GM18507 (cell line): Measurements from ENCODE around the gene CALY.
A peak's percentile ranks its signal among the peaks of the same experiment; 100 is the strongest.
"Not testable (repeated sequence)": the region's sequence is repeated elsewhere in the genome, so short reads cannot be mapped to it uniquely, and the experiment has no call there.

ENCODE experiments used
- DNase-seq: peaks from one replicate; pipeline ENCODE4 v3.0.0; 2011; ENCODE audit warnings: low read depth; ENCODE audit not compliant: insufficient read length; ENCODE audit errors: extremely low spot score
- FAIRE-seq: peaks from 2 replicates; lab custom pipeline; 2011; peaks lifted over from hg19 to GRCh38; lab: Jason Lieb, UNC

CALY gene

DNA sequence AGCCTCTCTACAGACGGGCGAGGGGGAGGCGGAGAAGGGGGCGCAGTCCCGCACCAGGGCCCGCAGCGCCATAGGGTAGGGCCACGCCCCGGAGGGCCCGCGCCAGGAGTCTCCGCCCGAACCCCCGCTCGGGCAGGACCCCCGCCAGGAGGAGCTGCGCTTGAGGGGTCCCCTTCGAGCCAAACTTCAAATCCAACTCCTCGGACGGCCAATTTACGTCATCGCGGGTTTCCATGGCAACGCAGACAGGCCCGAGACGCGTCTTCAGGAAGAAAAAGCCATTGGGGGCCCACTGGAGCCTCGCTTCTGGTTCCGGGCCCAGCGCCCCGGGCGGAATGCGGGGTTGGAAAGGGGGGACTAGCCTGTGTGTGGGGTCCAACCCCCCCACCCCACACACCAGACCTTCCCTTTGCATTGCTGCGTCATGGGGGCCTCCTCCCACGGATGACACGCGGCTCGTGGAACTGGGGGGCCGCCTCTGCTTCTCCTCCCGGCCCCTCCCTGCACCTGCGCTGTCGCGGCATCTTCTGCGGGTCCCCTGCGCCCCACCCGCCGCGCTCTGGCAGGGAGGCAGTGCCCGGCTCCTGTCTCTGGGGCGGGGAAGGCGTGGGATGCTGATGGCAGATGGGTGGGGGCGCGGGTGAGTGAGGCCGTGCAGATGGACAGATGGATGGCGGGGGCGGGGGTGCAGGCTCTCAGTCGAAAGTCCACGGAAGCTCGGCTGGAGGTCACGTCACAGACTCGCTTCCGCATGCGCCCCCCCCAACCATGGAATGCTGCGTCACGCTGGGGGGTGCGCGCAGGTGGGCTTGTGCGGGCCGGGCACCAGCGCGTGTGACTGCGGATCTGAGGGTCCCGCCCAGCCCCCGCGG is 1.2 kb downstream of the CALY start:
- no peak for FAIRE-seq
- DNase-seq: no peak

DNA sequence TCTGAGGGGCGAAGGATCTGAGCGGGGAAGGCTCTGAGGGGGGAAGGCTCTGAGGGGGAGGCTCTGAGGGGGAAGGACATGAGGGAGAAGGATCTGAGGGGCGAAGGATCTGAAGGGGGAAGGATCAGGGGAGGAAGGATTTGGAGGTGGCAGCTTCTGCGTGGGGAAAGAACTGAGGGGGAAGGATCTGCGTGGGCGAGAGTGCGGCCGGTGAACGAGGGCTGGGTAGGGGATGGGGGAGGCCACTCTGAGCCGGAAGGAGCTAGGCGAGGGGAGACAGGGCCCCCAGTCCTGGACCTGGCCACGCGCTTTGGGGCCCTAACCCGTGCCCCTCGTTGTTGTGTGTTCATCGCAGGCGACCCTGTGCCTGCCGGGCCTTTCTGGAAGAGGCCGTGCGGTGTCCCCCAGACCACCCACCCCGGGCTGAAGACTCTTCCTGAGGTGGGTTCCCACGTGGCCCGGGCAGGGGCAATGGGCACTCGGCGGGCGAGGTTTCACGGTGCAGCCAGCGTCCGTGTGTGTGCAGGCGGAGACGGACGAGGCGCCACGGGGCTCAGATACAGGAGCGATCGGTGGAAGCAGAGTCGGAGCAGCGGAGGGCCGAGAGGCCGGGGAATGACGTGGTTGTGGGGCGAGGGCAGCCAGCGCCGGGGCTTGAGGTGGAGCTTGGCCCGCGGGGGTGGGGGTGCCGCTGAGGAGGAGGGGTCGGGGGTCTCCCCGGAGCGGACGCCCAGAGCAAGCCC is 2.0 kb downstream of the CALY start:
- FAIRE-seq (no peak), DNase-seq (no peak)

DNA sequence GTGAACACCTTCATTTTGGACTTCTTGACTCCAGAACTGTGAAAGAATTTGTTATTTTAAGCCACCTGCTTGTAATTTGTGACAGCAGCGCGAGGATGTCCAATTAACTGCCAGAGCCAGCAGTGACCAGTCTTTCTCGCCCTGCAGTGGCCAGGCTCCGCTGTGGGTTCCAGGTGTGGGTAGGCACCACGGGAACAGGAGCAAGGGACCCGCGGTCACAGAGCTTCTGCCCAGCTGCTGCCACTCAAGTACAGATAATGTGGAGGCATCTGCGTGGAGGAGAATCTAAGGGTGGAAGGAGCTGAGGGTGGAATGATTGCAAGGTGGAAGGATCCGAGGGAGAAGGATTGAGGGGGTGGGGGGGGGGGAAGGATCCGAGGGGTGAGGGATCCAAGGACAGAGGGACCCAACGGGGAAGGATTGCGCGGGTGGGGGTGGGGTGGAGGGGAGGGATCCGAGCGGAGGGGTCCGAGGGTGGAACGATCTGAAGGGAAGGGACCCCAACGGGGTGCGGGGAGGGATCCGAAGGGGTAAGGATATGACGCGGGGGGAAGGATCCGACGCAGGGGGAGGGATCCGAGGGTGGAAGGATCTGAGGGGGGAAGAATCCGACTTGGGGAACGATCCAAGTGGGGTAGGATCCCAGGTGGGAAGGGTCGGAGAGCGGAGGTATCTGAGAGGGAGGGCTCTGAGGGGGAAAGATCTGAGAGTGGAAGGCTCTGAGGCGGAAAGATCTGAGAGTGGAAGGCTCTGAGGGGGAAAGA is 3.6 kb downstream of the CALY start:
- FAIRE-seq: no peak
- DNase-seq: no peak

DNA sequence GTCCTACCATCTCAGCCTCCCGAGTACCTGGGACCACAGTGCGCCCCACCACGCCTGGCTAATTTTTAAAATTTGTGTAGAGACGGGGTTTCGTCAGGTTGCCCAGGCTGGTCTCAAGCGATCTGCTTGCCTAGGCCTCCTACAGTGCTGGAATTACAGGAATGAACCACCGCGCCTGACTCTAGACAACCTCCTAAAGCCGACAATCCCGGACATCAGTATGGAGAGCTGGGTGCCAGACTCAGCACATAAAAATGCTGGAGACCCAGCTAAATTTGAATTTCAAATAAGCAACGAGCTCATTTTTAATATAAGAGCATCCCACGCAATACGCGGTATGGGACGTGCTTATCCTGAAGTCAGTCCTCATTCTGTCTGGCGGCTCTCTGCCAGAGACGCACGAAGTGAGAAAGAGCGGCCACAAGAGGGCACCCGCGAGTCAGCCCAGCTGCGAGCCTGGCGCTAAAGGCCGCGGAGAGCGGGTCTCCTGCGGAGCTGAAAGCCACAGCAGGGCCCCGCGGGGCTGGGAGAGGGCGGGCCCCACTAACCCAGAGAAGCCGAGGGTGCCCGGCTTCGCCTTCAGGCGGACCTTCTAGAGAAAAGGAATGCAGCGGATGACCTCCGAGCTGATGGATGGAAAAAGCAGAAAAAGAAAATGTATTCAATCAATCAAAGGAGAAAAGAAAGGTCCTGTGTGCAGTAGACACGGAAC is 7.0 kb downstream of the CALY start:
- peak; percentile 82 for FAIRE-seq
- DNase-seq: peak; percentile 83

DNA sequence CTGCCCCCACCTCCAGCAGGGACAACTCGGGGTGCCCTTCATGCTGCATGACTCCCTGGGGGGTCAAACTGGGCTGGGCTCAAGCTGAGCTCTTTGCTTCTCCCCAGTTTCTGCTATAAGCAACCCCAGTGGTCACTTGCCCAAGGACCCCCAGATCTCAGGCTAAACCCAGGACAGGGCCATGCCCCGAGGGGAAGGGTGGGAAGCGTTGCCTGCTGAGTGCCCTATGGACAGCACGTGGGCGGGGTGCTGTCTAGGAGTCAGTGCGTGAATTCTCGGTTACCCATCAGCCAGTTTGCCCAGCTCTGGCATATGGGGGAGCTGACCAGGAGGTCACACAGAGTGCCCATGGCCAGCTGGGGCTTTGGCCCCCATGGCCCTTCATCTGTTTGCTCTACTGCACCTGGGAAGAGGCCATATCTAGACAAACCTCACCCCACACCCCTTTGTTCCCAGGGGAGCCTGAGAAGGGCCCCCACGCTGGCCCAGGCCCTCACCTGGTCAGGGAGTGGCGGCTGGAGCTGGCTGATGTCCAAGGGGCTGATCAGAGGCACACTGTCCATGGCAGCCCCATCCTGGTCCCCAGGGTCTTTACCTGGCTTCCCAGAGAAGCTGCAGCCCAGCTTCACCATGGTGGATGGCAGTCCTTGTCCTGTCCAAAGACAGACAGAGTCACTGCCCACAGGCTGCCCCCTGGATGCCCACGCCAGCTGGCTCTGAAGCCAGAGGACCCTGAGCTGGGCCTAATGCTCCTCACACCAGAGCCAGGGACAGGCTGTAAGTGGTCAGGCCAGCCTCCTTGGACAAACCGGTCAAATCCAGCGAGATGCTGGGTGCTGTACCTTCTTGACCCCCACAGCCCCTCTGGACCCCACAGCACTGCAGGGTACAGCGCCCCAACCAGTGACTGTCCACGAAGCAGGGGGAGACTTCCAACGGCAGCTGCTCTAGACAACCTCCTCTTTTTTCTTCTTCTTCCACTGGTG is 8.0 kb downstream of the CALY start:
- DNase-seq: no peak
- FAIRE-seq: no peak

DNA sequence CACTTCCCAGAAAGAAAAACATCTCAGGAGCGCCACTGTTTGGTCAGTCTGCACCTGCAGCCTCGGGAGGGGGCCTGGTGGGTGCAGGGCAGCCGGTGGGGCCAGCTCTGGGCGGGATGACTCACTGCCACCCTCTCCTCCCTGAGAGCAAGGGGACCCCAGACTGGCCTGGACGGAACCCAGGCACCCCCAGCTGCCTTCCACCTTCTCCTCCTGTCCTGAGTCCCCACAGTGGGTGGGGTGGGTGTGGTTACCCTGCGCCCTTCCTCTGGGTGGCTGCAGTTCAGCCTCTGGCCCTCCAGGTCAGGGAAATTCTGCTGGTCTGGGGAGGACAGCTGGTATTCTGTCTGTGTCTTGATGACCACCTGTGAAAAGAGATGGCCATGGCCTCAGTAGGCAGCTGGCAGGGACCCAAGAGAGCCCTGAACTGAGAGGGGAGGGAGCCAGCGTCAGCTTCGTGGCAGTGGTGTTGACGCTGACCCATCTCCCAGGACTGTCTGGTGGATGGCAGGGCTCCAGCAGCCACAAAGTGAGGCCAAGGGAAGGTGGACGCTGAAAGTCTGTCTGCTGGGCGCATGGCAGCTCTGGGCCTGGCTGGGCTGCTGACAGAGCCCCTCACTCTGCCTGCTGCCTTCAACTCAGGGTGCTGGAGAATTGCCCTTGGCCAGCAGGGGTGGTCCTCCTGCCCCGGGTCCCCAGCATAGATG is 8.9 kb downstream of the CALY start:
- FAIRE-seq (no peak), DNase-seq (no peak)

DNA sequence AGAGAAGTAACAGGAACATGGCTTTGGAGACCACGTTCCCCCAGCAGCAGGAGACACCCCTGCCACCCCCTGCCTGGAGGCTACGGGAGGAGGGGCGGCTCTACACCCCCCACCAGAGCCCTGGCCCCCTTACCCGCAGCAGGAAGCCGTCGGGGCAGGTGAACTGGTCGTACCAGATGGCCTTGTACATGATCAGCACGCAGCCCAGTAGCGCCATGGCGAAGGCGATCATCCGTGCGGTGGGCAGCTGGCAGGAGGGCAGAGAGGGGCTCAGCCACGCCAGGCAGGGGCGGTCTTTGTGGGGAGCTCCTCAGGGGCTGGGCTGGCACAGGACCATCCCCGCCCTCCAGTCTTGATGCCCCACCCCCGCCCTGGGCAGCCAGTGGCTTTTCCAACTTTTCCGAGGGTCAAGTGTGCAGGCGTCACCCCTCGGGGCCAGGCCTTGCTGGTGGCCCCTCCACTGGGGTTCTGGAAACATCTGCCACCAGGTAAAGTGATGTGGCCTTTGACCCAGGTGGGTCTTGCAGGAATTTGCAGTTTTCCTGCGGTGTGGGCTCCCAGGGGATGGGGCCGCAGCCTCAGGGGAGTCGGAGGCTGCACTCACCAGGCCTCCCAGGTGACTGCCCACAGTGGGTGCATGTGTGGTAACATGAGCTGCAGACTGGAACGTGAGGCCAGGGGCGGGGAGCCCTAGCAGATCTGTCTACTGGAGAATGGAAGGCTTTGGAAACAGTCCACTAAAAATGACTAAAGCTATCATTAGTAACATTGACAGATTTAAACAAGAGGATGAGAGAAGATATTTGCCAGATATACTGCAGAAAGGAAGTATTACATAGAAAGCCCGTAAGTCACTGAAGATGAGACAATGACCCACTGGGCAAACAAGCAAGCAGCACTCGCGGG is 9.7 kb downstream of the CALY start:
- DNase-seq: no peak
- FAIRE-seq: no peak

DNA sequence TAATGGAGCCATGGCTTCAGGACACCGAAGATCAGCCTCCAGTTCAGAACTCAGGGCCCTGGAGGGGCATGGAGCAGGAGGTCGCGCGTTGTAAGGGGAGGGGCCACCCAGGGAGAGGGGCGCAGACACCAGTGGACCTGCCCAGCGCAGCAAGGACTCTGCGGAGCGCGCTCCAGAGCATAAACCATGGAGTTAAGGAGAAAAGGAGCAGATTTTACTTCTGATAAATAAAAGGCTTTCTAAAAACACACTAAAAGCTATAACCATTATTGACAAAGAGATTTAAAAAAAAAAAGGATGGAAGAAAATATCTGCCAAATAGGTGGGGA is 10.5 kb downstream of the CALY start:
- FAIRE-seq (no peak), DNase-seq (no peak)

DNA sequence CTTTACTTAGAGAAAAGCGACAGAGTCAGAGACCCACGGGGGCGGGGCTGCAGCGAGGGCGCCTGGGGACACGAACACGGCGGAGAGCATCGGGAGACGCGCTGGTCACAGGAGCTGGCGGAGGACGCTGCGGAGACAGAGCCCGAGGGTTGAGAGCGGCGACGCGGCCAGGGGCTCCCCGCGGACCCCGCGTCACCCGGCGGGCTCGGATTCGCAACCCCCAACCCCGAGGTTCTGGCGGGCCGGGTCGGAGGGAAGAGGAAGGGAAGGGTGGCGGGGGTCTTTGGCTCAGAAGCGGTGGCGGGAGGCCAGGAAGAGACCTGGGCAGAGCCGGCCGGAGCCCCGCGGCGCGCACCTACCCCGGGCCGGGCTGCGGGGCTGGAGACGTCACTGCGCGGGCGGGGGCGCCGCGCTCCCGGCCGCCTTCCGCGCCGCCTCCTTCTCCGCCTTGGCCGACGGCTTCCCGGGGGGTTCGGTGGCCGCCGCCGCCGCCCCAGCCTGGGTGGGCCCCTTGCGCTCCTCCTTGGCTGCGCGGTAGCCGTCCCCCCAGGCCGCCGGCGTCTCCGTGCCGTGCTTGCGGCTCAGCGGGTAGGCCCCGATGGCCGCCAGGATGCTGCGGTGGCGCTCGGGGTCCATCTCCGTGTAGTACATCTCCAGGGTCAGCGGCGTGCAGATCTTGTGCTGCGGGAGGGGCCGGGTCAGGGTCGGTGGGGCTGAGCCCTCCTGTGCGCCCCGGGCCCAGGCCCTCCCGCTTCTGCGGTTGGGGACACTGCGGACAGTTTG is 11.1 kb downstream of the CALY start:
- DNase-seq (no peak), FAIRE-seq (no peak)

DNA sequence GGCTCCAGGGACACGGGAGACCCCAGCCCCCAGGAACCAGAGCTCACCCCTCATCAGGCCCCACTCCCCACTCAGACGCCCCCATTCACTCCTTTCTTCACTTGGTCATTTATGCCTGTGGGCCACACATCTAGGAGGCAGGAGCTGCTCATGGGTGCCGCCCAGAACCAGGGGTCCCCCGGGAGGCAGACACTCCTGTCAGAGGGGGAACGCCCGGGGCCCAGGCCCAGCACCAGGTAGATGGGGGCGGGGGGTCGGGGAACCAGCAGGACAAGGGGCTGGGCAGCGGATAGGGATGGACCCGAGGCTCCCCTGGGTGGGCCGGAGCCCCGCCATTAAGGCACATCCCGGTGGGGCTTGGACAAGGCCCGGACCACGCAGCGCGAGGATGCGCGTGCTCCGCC is 11.8 kb downstream of the CALY start:
- no peak for DNase-seq
- no peak for FAIRE-seq

DNA sequence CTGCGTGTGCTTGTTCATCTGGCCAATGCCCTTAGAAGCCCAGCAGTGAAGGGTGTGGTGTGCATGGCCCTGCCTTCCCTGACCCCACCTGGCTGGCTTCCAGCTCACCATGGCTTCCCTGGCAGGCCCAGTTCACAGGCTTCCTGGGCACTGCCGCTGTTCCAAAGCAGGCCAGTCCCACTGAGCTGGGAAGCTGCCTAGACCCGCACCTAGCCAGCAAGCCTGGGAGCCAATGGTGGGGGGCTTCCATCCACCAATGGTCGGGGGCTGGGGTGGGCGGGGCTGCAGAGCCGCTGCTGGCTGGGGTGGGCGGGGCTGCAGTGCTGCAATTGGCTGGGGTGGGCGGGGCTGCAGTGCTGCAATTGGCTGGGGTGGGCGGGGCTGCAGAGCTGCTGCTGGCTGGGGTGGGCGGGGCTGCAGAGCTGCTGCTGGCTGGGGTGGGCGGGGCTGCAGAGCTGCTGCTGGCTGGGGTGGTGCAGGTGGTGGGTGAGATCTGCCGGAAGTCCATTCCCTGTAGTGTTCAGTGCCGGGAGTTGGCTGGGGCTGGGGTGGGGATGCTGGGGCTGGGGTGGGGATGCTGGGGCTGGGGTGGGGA is 12.4 kb downstream of the CALY start:
- no peak for DNase-seq
- FAIRE-seq: peak; percentile 68

DNA sequence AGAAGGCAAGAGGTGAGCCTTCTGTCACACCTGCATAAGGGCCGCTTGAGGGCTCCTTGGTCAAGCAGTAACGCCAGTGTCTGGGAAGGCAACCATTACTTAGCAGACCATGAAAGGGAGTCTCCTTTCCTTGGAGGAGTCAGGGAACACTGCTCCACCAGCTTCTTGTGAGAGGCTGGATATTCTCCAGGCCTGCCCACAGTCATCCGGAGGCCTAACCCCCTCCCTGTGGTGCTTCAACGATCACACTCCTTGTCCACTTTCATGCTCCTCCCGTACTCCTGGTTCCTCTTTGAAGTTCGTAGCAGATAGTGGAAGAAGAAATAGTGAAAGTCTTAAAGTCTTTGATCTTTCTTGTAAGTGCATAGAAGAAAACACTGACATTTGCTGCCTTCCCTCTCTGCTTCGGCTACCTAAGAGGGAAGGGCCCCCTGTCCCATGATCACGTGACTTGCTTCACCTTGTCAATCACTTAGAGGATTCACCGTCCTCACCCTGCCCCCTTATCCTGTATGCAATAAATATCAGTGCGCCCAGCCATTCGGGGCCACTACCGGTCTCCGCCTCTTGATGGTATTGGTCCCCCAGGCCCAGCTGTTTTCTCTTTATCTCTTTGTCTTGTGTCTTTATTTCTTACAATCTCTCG is 14.5 kb downstream of the CALY start:
- not testable (repeated sequence) for DNase-seq
- peak; percentile 26 for FAIRE-seq

DNA sequence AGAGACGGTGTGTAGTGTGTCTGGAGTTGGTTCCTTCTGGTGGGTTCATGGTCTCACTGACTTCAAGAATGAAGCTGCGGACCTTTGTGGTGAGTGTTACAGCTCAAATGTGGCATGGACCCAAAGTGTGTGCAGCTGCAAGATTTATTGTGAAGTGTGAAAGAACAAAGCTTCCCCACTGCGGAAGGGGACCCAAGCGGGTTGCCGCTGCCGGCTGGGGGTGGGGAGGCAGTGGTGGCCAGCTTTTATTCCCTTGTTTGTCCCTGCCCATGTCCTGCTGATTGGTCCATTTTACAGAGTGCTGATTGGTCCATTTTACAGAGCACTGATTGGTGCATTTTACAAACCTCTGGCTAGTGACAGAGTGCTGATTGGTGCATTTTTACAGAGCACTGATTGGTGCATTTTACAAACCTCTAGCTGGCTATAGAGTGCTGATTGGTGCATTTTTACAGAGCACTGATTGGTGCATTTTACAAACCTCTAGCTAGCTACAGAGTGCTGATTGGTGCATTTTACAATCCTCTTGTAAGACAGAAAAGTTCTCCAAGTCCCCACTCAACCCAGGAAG is 15.8 kb downstream of the CALY start:
- DNase-seq, FAIRE-seq: not testable (repeated sequence)

DNA sequence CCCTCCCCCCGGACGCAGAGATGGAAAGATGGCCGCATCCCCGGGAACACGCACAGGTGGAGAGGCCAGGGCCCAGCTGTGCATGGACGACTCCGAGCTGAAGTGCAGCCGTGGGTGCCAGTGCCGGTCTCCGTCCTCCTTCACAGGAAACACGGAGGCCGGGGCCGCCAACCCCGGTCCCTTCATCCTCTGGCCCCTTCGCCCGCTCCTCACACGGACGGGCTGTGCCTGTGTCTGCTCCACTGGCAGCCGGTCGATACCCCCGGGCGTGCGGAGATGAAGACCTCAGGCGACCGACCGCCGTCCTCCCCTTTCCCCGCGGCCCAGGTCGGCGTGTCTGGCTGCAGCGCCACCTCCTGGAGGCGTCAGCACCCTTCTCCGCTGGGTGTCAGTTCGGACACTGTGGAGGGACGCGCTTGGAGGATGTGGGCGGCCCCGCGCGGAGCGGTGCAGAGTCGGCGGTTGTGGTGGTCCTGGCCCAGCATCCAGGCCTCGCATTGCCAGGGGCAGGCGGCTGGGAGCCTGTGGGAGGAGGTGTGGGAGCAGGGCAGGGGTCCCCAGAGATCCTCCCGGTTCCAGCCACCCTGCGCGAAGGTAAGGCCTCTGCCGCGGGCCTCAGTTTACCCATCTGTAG is 18.1 kb downstream of the CALY start:
- FAIRE-seq (no peak), DNase-seq (no peak)

DNA sequence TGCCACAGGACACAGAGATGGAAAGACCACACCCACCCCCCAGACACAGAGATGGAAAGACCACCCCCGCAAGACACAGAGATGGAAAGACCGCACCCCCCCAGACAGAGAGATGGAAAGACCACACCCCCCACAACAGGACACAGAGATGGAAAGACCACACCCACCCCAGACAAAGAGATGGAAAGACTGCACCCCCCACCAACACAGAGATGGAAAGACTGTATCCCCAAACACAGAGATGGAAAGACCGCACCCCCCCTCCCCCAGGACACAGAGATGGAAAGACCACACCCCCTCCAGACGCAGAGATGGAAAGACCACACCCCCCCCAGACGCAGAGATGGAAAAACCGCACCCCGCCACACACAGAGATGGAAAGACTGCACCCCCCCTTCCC is 20.0 kb downstream of the CALY start:
- FAIRE-seq: no peak
- DNase-seq: no peak
